ENCODE measurements around the gene TXNDC11.
A peak's percentile ranks its signal among the peaks of the same experiment; 100 is the strongest.

Gene TXNDC11

DNA sequence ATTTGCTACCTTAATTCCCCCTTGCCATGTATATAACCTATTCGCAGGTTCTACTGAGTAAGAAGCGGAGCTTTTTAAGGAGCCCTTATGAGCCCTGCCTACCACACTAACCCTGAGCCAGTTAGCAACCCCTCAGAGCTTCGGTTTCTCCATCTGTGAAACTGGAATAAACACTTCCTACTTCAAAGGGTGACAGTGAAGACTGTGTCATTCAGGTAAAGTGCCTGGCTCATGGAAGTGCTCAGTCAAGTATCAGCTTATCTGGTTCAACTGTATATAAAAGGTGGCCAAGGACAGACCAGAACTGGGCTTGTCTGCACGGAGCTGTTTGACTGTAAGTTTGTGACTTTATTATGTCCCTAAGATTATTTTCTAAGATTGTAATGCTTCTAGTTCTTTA, 31.0 kb downstream of the TXNDC11 start:
- H3K4me1 ChIP-seq (ENCODE audit: control insufficient read depth, insufficient read depth, low read length) = peaks cover 15% of the 10 kb centered on the region

DNA sequence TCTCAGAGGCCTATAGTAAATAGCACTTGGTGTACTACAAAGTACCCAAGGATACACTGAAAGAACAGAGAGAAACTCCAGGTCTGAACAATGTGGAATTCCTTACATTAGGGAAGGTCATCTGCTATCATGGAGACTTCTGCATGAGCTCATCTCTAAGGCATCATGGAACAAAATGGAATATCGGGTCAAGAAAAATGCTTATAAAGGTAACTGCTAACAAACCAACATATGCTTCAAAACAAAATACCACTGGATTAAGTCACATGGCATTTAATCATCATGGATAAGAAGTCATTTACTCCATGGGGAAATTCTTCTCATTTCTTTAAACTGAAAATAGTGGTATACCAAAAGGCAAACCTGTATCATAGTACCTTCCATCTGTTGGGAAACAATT, 34.2 kb downstream of the TXNDC11 start:
- H3K9me3 ChIP-seq (ENCODE audit: control insufficient read depth, low read length) = no peaks in the 10 kb centered on the region
- H3K4me3 ChIP-seq (ENCODE audit: low read length) = no peak overlapping the region
- no peaks in the 10 kb centered on the region for H3K4me1 ChIP-seq (ENCODE audit: control insufficient read depth, insufficient read depth, low read length)
- H3K9ac ChIP-seq (ENCODE audit: low read length) = no peak overlapping the region
- no peaks in the 10 kb centered on the region for H3K27me3 ChIP-seq (ENCODE audit: control insufficient read depth, insufficient read depth, low read length)
- no peaks in the 10 kb centered on the region for H3K36me3 ChIP-seq (ENCODE audit: control insufficient read depth, insufficient read depth, low read length)

More for the DNA sequence above, 31.0 kb downstream of the TXNDC11 start:
- H3K9me3 ChIP-seq (ENCODE audit: control insufficient read depth, low read length) = no peaks in the 10 kb centered on the region
- no peak overlapping the region for H3K9ac ChIP-seq (ENCODE audit: low read length)
- no peaks in the 10 kb centered on the region for H3K27me3 ChIP-seq (ENCODE audit: control insufficient read depth, insufficient read depth, low read length)
- H3K36me3 ChIP-seq (ENCODE audit: control insufficient read depth, insufficient read depth, low read length) = no peaks in the 10 kb centered on the region
- no peak overlapping the region for H3K4me3 ChIP-seq (ENCODE audit: low read length)

DNA sequence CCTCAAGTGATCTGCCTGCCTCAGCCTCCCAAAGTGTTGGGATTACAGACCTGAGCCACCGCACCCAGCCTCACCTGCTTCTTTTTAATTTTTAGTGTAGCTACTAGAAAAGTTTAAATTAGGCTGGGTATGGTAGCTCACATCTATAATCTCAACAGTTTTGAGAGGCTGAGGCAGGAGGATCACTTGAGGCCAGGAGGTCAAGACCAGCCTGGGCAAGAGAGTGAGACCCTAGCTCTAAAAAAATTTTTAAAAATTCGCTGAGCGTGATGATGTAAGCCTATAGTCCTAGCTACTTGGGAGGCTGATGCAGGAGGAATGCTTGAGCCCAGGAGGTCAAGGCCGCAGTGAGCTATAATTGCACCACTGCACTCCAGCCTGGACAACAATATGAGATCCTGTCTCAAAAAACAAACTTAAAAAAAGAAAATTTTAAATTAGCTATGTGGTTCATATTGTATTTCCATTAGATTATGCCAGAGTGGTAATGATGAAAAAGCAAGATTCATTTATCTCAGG, 34.9 kb downstream of the TXNDC11 start:
- Histone ChIP-seq H3K9ac (ENCODE audit: low read length) (no peak overlapping the region), H3K27me3 (ENCODE audit: control insufficient read depth, insufficient read depth, low read length) (no peaks in the 10 kb centered on the region), H3K4me3 (ENCODE audit: low read length) (no peak overlapping the region), H3K36me3 (ENCODE audit: control insufficient read depth, insufficient read depth, low read length) (no peaks in the 10 kb centered on the region), H3K9me3 (ENCODE audit: control insufficient read depth, low read length) (no peaks in the 10 kb centered on the region), H3K4me1 (ENCODE audit: control insufficient read depth, insufficient read depth, low read length) (no peaks in the 10 kb centered on the region)

DNA sequence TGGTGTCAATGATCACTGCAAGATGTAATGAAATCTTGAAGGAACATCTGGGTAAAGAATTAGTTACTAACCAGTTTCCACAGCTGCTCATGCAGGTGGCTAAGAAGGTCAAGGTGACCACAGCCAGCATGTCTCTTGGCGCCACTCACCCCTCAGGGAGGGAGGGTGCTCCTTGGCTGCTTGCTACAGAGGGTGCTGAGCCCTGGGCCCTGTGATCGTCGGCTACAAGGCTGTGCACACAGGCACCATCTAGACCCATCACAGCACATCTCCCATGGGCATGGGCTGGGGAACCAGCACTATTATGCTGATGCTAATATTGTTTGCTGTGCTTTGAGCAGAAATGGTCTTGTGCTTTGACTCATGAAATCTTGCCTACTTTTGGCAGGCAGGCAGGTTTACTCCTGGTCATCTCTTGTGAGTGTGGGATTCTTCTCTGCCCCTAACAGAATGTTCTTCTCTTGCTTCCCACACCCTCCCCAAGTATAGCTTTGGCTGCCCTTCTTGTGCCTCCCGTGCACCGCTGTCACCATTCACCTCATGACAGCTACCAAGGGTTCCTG, 36.4 kb downstream of the TXNDC11 start:
- H3K27me3 ChIP-seq (ENCODE audit: control insufficient read depth, insufficient read depth, low read length) = no peaks in the 10 kb centered on the region
- H3K4me3 ChIP-seq (ENCODE audit: low read length) = no peak overlapping the region
- no peaks in the 10 kb centered on the region for H3K4me1 ChIP-seq (ENCODE audit: control insufficient read depth, insufficient read depth, low read length)
- H3K9me3 ChIP-seq (ENCODE audit: control insufficient read depth, low read length) = no peaks in the 10 kb centered on the region
- H3K36me3 ChIP-seq (ENCODE audit: control insufficient read depth, insufficient read depth, low read length) = peaks cover 4% of the 10 kb centered on the region
- H3K9ac ChIP-seq (ENCODE audit: low read length) = no peak overlapping the region

DNA sequence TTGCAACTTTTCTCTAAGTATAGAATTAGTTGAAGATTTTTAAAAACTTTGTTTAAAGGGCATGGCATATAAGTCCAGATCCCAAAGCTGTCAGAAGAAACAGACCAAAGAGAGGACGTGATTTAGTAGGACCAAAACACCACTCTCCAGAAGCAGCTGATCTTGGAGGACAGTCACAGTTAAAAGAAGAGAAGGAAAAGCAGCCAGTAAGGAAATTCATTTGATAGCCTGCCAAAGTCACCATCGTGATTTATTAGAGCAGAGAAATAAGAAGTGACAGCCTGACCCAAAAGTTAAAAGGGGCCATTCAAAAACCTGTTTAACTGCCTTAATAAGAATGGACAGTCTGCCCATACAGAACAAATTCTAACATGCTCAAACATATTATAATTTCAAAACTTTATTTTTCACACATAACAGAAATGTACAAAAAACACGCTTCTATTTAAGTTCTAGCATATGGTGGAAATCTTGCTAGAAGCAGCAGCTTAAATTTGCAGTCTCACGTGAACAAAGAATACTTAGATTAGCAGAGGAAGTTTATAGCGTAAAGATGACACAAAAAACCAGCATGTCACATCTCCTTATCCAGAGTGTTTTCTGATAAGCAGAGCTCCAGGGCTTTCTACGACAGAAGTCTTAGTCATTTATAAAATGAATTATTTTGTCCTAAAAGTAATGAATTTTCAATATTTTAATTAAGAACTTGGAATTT, 37.2 kb downstream of the TXNDC11 start:
- Histone ChIP-seq H3K9me3 (ENCODE audit: control insufficient read depth, low read length) (no peaks in the 10 kb centered on the region), H3K4me1 (ENCODE audit: control insufficient read depth, insufficient read depth, low read length) (peaks cover 4% of the 10 kb centered on the region), H3K27me3 (ENCODE audit: control insufficient read depth, insufficient read depth, low read length) (no peaks in the 10 kb centered on the region), H3K4me3 (ENCODE audit: low read length) (no peak overlapping the region), H3K36me3 (ENCODE audit: control insufficient read depth, insufficient read depth, low read length) (peaks cover 5% of the 10 kb centered on the region), H3K9ac (ENCODE audit: low read length) (no peak overlapping the region)

DNA sequence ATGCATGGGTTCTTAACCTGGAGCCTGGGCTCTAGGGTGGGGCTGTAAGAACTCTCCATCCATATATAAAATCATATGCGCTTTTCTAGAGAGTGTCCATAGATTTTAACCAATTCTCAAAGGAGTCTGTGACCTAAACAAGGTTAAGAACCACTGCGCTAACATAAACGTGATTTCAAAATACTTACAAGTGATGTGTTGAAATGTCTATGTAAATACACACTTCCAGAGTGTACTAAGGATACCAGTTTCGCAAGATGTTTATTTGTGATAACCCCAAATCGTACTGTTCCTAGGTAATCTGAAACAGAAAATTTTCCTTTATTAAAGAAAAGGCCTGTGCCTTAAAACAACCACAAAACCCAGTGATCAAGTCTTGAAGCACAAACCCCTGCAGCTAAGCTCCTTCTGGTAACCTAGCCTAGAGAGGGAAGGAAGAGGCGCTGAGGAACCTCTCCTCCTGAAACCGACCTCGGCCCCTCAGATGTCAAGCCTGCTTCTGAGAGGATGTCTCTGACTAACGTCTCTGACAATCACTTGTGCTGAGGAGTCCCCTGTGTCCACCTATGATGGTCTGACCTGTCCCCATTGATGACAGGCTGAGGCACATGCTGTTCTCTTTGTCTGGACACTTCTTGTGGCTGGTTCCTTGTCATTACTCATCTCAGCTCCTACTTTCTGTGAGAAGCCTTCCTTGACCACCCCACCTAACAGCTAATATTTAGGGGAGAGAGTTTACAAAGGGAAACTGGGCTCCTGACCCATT, 42.2 kb downstream of the TXNDC11 start:
- no peak overlapping the region for H3K4me3 ChIP-seq (ENCODE audit: low read length)
- peaks cover 30% of the 10 kb centered on the region for H3K36me3 ChIP-seq (ENCODE audit: control insufficient read depth, insufficient read depth, low read length)

DNA sequence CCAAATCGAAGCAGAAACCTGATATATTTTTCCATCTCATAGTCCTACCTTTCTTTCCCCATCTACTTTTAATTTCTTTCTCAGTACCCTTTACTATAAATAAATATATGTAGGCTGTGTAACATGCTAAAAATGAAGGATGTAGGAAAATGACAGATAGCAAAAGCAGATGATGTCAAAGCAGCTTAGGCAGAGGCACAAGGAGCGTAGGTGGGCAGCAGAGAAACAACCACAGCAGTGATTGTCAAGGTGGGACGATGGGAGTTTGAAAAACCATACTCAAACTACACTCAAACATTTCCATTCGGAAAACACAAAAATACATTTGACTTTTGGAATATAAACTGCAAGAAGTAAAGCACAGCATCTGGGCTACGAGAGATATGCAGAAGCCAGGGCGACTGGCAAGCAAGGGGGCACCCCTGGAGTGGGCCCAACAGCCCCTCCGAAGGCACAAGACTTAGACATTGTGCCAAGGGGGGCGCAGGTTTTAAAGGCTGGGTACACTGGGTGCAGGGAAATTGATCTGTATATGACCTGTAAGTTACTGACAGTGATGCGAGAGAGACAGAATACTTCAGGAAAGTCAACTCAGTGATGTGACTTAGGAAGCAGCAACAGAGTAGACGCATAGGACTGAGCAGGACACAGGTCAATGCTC, 43.3 kb downstream of the TXNDC11 start:
- no peak overlapping the region for H3K4me3 ChIP-seq (ENCODE audit: low read length)
- no peak overlapping the region for H3K9ac ChIP-seq (ENCODE audit: low read length)
- H3K27me3 ChIP-seq (ENCODE audit: control insufficient read depth, insufficient read depth, low read length) = no peaks in the 10 kb centered on the region
- H3K9me3 ChIP-seq (ENCODE audit: control insufficient read depth, low read length) = no peaks in the 10 kb centered on the region
- peaks cover 30% of the 10 kb centered on the region for H3K36me3 ChIP-seq (ENCODE audit: control insufficient read depth, insufficient read depth, low read length)
- H3K4me1 ChIP-seq (ENCODE audit: control insufficient read depth, insufficient read depth, low read length) = peaks cover 16% of the 10 kb centered on the region

More for the DNA sequence above, 42.2 kb downstream of the TXNDC11 start:
- Histone ChIP-seq H3K9ac (ENCODE audit: low read length) (peak overlapping the region; percentile 13), H3K4me1 (ENCODE audit: control insufficient read depth, insufficient read depth, low read length) (peaks cover 16% of the 10 kb centered on the region), H3K27me3 (ENCODE audit: control insufficient read depth, insufficient read depth, low read length) (no peaks in the 10 kb centered on the region), H3K9me3 (ENCODE audit: control insufficient read depth, low read length) (no peaks in the 10 kb centered on the region)

DNA sequence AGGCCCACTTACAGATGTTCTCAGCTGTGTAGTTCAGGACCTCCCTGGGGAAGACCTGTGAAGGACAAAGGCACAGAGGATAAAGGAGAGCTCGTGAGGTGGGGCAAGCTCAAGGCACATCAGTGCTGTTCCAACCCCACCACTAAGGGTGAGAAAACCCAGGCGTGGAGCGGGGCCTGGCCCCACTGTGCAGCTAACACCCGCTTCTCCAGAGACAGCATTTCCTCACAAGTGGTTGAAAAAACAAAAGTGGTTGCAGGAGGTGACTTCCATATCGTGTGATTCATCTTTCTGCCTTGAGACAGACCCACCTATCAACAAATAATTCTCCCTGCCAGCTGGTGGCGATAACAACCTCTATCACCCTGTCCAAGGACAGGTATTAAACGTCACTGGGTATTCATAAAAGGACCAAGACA, 44.4 kb downstream of the TXNDC11 start:
- no peaks in the 10 kb centered on the region for H3K9me3 ChIP-seq (ENCODE audit: control insufficient read depth, low read length)
- H3K27me3 ChIP-seq (ENCODE audit: control insufficient read depth, insufficient read depth, low read length) = no peaks in the 10 kb centered on the region
- peaks cover 30% of the 10 kb centered on the region for H3K36me3 ChIP-seq (ENCODE audit: control insufficient read depth, insufficient read depth, low read length)
- no peak overlapping the region for H3K9ac ChIP-seq (ENCODE audit: low read length)
- no peak overlapping the region for H3K4me3 ChIP-seq (ENCODE audit: low read length)
- peaks cover 16% of the 10 kb centered on the region for H3K4me1 ChIP-seq (ENCODE audit: control insufficient read depth, insufficient read depth, low read length)

DNA sequence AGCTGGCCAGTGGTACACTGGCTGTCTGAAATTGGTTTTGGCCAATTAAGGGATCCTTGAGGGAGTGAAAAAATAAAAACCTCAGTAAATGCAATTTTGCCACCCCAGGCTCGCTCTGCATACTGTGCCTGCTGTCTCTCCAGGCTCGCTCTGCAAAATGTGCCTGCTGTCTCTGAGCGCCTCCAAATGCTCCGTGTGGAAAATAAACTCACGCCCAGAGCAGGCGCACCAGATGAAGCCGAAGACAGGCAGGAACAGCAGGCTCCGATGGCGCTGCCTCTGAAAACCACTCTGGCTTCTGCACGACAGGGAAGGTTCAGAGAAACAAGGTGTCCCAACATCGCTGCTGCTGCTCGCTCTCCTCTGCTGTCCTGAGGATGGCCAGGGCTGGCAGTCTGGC, 45.3 kb downstream of the TXNDC11 start:
- Histone ChIP-seq H3K9me3 (ENCODE audit: control insufficient read depth, low read length) (no peaks in the 10 kb centered on the region), H3K36me3 (ENCODE audit: control insufficient read depth, insufficient read depth, low read length) (peaks cover 30% of the 10 kb centered on the region), H3K4me3 (ENCODE audit: low read length) (no peak overlapping the region), H3K9ac (ENCODE audit: low read length) (no peak overlapping the region), H3K27me3 (ENCODE audit: control insufficient read depth, insufficient read depth, low read length) (no peaks in the 10 kb centered on the region), H3K4me1 (ENCODE audit: control insufficient read depth, insufficient read depth, low read length) (peaks cover 16% of the 10 kb centered on the region)

DNA sequence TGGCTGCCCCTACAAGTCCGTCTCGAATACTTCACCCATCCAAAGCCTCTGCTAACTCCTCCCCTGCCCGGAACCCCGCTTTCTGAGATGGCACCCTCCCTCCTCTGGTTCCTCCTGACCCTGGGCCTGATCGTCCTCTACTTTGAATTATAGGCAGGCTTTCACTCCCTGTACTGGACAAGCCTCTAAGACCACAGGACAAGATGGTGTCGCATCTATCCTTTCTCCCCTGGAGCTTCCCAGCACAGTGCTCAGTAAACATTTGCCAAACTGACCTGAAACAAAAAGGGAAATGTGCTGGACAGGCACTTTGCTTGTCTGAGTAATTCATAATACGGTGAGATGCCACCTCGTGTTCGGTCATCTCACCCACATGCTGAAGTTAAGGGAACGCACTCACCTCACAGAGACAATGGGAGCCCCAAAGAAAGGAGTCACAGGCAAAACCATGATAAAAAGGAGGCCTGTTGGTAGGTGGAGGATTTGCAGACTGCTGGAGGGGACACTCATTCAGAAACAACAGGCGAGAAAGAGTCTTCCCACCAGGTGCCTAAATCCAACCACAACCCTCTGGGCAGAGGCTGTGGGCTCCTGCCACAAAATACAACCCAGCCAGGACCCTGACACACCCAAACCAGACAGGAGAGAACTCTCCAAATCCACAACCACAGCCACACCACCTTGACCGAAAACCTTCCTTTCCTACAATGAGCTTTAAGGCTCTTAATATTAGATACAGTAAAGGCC, 46.2 kb downstream of the TXNDC11 start:
- Histone ChIP-seq H3K36me3 (ENCODE audit: control insufficient read depth, insufficient read depth, low read length) (peaks cover 28% of the 10 kb centered on the region), H3K4me1 (ENCODE audit: control insufficient read depth, insufficient read depth, low read length) (peaks cover 16% of the 10 kb centered on the region), H3K9ac (ENCODE audit: low read length) (no peak overlapping the region), H3K9me3 (ENCODE audit: control insufficient read depth, low read length) (no peaks in the 10 kb centered on the region), H3K4me3 (ENCODE audit: low read length) (no peak overlapping the region), H3K27me3 (ENCODE audit: control insufficient read depth, insufficient read depth, low read length) (no peaks in the 10 kb centered on the region)

DNA sequence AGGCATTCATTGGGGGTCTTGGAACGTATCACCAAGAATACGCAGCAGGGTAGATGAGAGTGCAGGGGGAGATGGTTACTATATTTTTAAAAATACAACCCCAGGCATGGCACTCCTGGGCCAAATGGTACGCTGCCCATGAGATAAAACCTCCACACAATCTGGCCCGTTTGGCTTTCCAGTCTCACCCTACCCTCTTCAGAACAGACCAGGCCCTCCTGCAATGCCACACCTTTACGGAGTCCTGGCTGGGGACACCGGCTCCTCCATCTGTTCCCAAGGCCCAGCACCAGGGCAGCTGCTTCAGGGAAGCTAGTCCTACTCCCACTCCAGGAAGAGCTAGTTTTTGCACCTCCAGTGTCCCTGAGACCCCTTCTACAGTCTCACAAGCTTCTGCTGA, 50.0 kb downstream of the TXNDC11 start:
- no peaks in the 10 kb centered on the region for H3K27me3 ChIP-seq (ENCODE audit: control insufficient read depth, insufficient read depth, low read length)
- H3K4me3 ChIP-seq (ENCODE audit: low read length) = no peak overlapping the region
- no peak overlapping the region for H3K9ac ChIP-seq (ENCODE audit: low read length)
- H3K9me3 ChIP-seq (ENCODE audit: control insufficient read depth, low read length) = no peaks in the 10 kb centered on the region
- H3K36me3 ChIP-seq (ENCODE audit: control insufficient read depth, insufficient read depth, low read length) = peaks cover 16% of the 10 kb centered on the region
- H3K4me1 ChIP-seq (ENCODE audit: control insufficient read depth, insufficient read depth, low read length) = peaks cover 11% of the 10 kb centered on the region
